Prostate gland (tissue), 2 donors: Measurements from ENCODE around the gene DSN1. TPM values are rescaled to one million over a fixed set of nuclear protein-coding genes. Genes with fewer than 3 reads are reported as not detected.

ENCODE experiments used
- DNase-seq: peaks from one replicate; pipeline ENCODE4 v3.0.0-alpha.2; 2019; ENCODE audit warnings: low spot score
- H3K27ac ChIP-seq, 2 donors: fragments of 200-600 bp; sonication (generic); 2 replicates each; pipeline ENCODE4 v1.5.1; 2017 to 2019
- H3K27me3 ChIP-seq: fragments of 200-600 bp; sonication (generic); replicated peaks from 2 replicates; pipeline ENCODE4 v1.5.1; 2019; ENCODE audit not compliant: insufficient read depth
- H3K36me3 ChIP-seq, 2 donors: fragments of 200-600 bp; sonication (generic); 1 replicate in 1 of 2; 2 replicates in 1 of 2; pipeline versions ENCODE4 v1.5.1 to v1.8.1; 2017 to 2019
- H3K4me1 ChIP-seq: fragments of 200-600 bp; sonication (generic); replicated peaks from 2 replicates; pipeline ENCODE4 v1.5.1; 2019
- H3K4me3 ChIP-seq, 2 donors: fragments of 200-600 bp; sonication (generic); 2 replicates each; pipeline ENCODE4 v1.5.1; 2017 to 2019
- H3K9me3 ChIP-seq: fragments of 200-600 bp; sonication (generic); 2 replicates; pipeline ENCODE4 v1.5.1; 2017
- POLR2A ChIP-seq: fragments of 450-650 bp; IDR thresholded peaks from one replicate; pipeline ENCODE4 v1.6.1; 2016; ENCODE audit warnings: antibody characterized with exemption, mild to moderate bottlenecking
- POLR2AphosphoS5 ChIP-seq: sonication (generic); formaldehyde crosslinking; IDR thresholded peaks from one replicate; pipeline ENCODE4 v1.6.1; 2017; ENCODE audit warnings: antibody characterized with exemption
- WGBS: methylation state at CpG from one replicate; pipeline ENCODE4 v1.1.5; 2018; 5-methylcytosine and 5-hydroxymethylcytosine counted together
- intact Hi-C: fragments of 100-400 bp; cut with DNase I; formaldehyde crosslinking; loops from one replicate; pipeline ENCODE4 v1.14.2; 2022
- total RNA-seq, 2 donors: library from RNA; depleted of rRNA; stranded (reverse); fragments of >200 nt; gene quantifications; one replicate each; pipeline ENCODE4 v1.1.0, GENCODE V29; 2016
- TF ChIP-seq, protein P1 (sequence below), 4 experiments: fragments of 200-600 bp in 2 of 4; fragments of 450-650 bp in 2 of 4; sonication (generic) in 2 of 4; IDR thresholded peaks; 1 replicate in 3 of 4; 2 replicates in 1 of 4; pipeline ENCODE4 v1.5.1; 2016 to 2019; ENCODE audit warnings: antibody characterized with exemption in 4 of 4, mild to moderate bottlenecking in 2 of 4, moderate library complexity in 2 of 4

The DSN1 gene
- total RNA-seq, 2 donors from 2014 or later: 13.0 to 17.1 TPM

DNA sequence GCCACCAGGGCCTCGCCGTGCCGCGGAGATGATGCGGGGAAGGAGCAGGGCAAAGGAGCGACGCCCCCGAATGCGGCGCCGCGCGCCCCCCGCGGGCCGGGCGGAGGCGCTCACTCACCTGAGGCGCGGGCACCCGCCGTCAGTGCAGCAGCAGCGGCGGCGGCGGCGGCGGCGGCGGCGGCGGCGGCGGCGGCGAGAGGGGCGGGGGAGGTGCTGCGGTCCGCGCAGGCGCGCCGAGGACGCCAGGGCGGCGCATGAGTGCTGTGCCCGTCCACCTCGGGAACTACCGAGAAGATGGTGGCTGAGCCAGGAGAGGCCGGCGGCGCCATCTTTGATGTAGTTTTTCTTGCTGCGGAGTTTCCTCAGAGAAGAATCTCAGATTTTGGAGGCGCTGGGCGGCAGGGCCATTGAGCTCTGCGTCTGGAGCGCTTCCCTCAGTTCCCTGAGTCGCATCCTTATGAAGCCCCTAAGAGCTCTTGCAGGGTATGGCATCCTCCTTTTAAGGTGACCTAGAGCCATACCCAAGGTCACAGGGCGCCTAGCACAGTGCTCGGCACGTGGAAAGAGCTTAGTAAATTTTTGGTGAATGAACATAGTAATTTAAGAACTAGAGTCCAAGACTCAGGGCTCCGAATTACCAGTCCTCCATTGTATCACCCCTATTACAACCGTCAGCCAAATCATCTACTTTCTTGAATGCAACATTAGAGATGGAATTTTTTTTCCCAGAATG is 27.5 kb downstream of the DSN1 start, which contains the start of gene NDRG3:
TSS of gene NDRG3 (minus strand) at position 164 of the 733 bp plus-strand sequence. CDS start 24,355 bp downstream, outside the sequence.
- Histone ChIP-seq H3K36me3 (no peaks in the 10 kb centered on the region), H3K4me3 (peak within 1 kb of the TSS; percentile 96 to 98), H3K27me3 (no peaks in the 10 kb centered on the region), H3K27ac (peak within 1 kb of the TSS; percentile 79 to 81), H3K4me1 (peaks cover 3% of the 10 kb centered on the region), H3K9me3 (no peaks in the 10 kb centered on the region)
- intact Hi-C loops: loop anchor here (2.0 kb wide), 1 partner anchor 139 kb away; no protein-coding TSS in a partner anchor
- DNase-seq: peak; percentile 94
- 3% methylated on average over 58 of the region's 63 CpGs for WGBS
- TF ChIP-seq POLR2AphosphoS5 (peak; percentile 86), POLR2A (no peak)
- TF ChIP-seq, protein P1, sequence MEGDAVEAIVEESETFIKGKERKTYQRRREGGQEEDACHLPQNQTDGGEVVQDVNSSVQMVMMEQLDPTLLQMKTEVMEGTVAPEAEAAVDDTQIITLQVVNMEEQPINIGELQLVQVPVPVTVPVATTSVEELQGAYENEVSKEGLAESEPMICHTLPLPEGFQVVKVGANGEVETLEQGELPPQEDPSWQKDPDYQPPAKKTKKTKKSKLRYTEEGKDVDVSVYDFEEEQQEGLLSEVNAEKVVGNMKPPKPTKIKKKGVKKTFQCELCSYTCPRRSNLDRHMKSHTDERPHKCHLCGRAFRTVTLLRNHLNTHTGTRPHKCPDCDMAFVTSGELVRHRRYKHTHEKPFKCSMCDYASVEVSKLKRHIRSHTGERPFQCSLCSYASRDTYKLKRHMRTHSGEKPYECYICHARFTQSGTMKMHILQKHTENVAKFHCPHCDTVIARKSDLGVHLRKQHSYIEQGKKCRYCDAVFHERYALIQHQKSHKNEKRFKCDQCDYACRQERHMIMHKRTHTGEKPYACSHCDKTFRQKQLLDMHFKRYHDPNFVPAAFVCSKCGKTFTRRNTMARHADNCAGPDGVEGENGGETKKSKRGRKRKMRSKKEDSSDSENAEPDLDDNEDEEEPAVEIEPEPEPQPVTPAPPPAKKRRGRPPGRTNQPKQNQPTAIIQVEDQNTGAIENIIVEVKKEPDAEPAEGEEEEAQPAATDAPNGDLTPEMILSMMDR (IDR thresholded peaks at IDR 0.05): peak in 1 of 4 experiments; percentile 38

DNA sequence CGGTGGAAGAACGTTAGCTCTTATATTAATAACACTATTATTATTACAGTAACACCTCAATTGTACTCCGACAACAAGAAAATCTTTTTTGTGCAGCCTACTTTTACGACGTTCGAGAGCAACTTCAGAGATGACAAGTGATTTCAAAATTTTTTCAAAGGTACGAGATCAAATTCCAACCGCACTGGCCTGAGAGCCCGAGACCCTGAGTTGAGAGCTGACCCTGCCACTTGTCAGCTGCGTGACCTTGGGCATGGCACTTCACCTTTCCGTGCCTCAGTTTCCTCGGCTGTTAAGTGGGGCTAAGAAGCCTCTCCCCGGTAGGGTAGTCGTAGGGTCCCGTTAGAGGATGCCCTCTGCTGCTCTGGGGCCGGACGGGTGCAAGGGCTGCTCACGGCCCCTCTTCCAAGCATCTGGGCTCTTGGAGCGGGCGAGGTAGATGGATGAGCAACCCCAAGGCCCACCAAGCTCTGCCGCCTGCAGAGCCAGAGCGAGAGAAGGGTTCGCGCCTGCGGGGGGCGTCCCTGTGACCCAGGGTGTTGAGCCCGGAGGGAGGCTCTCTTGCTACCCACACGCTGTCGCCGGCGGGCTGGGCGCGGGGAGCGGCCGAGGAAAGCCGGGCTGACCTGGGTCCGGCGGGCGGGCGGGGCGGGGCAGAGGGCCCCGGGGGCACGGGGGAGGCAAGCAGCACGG is 28.2 kb downstream of the DSN1 start:
- DNase-seq: peak; percentile 9
- Histone ChIP-seq H3K36me3 (no peaks in the 10 kb centered on the region), H3K4me3 (peak overlapping the region; percentile 96 to 98), H3K27ac (peak overlapping the region; percentile 79 to 81), H3K27me3 (no peaks in the 10 kb centered on the region), H3K9me3 (no peaks in the 10 kb centered on the region), H3K4me1 (peaks cover 3% of the 10 kb centered on the region)
- no peak for TF ChIP-seq POLR2A
- TF ChIP-seq, protein P1 (IDR thresholded peaks at IDR 0.05): no peak
- TF ChIP-seq POLR2AphosphoS5: no peak
- intact Hi-C loops: no loop called here
- WGBS: 2% methylated on average over 44 of the region's 44 CpGs

DNA sequence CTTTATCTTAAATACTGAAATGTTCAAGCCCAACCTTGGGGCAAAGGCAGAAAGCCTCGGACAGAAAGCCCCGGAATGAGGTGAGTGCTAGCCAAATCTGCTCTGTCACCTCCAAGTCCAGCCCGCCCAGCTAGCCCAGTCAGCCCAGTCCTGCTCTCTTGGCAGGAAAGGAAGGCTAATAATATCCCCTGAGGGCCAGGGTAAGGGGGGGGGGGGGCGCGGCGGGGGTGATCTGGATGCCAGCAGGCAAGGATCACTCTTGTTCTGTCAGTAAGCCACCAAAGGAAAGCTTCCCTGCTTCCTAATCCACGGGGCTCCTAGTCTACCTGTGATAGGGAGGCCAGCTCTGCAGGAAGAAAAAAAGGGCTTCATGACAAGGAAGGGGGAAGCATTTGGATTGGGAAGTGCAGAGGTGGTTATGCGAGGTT is 28.8 kb downstream of the DSN1 start:
- 5% methylated on average over 5 of the region's 8 CpGs for WGBS

DNA sequence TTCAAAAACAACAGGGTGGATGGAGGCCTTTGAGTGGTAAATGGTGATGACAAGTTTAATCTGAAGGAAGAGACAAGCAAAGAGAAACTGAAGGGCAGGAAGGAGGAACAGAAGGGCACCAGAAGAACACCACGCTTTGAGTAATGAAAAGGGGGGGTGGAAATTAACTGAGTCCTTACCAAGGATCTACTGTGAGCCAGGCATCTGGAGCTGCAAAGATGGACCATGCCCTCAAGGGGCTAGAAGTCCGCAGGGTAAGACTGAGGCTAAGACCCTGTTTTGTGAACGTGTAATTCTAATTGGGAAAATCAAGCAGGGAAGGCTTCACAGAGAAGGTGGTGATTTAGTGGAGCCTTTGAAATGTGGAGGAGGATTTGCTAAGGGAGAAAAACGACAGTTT is 29.3 kb downstream of the DSN1 start:
- WGBS: 68% methylated on average over 4 of the region's 4 CpGs
- Histone ChIP-seq H3K27ac (peak overlapping the region; percentile 79 to 81), H3K27me3 (no peaks in the 10 kb centered on the region), H3K4me3 (peak overlapping the region in 1 of 2 donors; percentile 98), H3K36me3 (no peaks in the 10 kb centered on the region), H3K4me1 (peaks cover 3% of the 10 kb centered on the region), H3K9me3 (no peaks in the 10 kb centered on the region)
- DNase-seq: no peak
- intact Hi-C loops: no loop called here
- TF ChIP-seq POLR2A (no peak), POLR2AphosphoS5 (no peak)
- TF ChIP-seq, protein P1 (IDR thresholded peaks at IDR 0.05): no peak

More for the DNA sequence above, 28.8 kb downstream of the DSN1 start:
- Histone ChIP-seq H3K27ac (peak overlapping the region; percentile 79 to 81), H3K9me3 (no peaks in the 10 kb centered on the region), H3K4me3 (peak overlapping the region; percentile 96 to 98), H3K4me1 (peaks cover 3% of the 10 kb centered on the region), H3K27me3 (no peaks in the 10 kb centered on the region), H3K36me3 (no peaks in the 10 kb centered on the region)
- intact Hi-C loops: no loop called here
- DNase-seq: peak; percentile 50
- peak; percentile 49 for TF ChIP-seq POLR2AphosphoS5
- TF ChIP-seq, protein P1 (IDR thresholded peaks at IDR 0.05): no peak
